Measurements from ENCODE around the gene CDKL1.

DNA sequence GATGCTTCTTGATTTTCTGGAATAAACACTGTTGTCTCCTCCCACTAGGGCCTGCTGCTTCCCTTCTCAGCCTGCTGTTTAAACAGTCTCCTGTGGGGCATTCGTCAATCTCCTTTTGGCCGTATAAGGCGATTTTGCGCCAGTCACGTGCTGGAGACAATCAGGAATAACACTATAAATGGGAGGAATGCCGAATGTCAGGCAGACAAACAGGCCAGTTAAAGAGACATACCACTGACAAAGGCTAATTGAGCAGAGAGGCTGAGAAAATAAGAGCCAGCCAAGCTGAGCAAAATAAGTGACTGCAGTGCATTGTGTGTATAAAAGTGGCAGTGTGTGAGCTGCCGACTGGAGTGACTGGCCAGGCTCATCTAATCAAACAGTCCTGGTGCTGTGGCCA is 61.3 kb downstream of the CDKL1 start:
- TF ChIP-seq, protein P1, sequence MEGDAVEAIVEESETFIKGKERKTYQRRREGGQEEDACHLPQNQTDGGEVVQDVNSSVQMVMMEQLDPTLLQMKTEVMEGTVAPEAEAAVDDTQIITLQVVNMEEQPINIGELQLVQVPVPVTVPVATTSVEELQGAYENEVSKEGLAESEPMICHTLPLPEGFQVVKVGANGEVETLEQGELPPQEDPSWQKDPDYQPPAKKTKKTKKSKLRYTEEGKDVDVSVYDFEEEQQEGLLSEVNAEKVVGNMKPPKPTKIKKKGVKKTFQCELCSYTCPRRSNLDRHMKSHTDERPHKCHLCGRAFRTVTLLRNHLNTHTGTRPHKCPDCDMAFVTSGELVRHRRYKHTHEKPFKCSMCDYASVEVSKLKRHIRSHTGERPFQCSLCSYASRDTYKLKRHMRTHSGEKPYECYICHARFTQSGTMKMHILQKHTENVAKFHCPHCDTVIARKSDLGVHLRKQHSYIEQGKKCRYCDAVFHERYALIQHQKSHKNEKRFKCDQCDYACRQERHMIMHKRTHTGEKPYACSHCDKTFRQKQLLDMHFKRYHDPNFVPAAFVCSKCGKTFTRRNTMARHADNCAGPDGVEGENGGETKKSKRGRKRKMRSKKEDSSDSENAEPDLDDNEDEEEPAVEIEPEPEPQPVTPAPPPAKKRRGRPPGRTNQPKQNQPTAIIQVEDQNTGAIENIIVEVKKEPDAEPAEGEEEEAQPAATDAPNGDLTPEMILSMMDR (IDR thresholded peaks at IDR 0.05): peak in 1 of 3 experiments; percentile 20
- no peak for TF ChIP-seq POLR2A (IDR thresholded peaks at IDR 0.05)

Data from testis (tissue), 2 donors.